ENCODE data around the gene SLC10A7.
"Not testable (repeated sequence)": the region's sequence is repeated elsewhere in the genome, so short reads cannot be mapped to it uniquely, and the experiment has no call there.

Gene SLC10A7

GRCh38 chr4:146436423-146437162 lies 85.1 kb downstream of the SLC10A7 start:
- DNase-seq = no peak

- no peak for DNase-seq
Measured at GRCh38 chr4:146435962-146436361, 85.8 kb downstream of the SLC10A7 start.

- DNase-seq = no peak
Measured at GRCh38 chr4:146432065-146432464, 89.7 kb downstream of the SLC10A7 start.

GRCh38 chr4:146428298-146428697 lies 93.4 kb downstream of the SLC10A7 start:
- DNase-seq = no peak

- DNase-seq = no peak
Measured at GRCh38 chr4:146417822-146418221, 103.9 kb downstream of the SLC10A7 start.

- DNase-seq = no peak
Measured at GRCh38 chr4:146415829-146416228, 105.9 kb downstream of the SLC10A7 start.

GRCh38 chr4:146407669-146408084 lies 114.1 kb downstream of the SLC10A7 start:
- DNase-seq = no peak

GRCh38 chr4:146407257-146407656 lies 114.5 kb downstream of the SLC10A7 start:
- no peak for DNase-seq

- no peak for DNase-seq
Measured at GRCh38 chr4:146401274-146401673, 120.5 kb downstream of the SLC10A7 start.

- no peak for DNase-seq
Measured at GRCh38 chr4:146398896-146399445, 122.8 kb downstream of the SLC10A7 start.

- DNase-seq = no peak
Measured at GRCh38 chr4:146398404-146398803, 123.3 kb downstream of the SLC10A7 start.

GRCh38 chr4:146389561-146389960 lies 132.2 kb downstream of the SLC10A7 start:
- no peak for DNase-seq

- no peak for DNase-seq
Measured at GRCh38 chr4:146382194-146382593, 139.5 kb downstream of the SLC10A7 start.

GRCh38 chr4:146381263-146381872 lies 140.4 kb downstream of the SLC10A7 start:
- no peak for DNase-seq

GRCh38 chr4:146379744-146380143 lies 142.0 kb downstream of the SLC10A7 start:
- no peak for DNase-seq

GRCh38 chr4:146371812-146372211 lies 149.9 kb downstream of the SLC10A7 start:
- no peak for DNase-seq

- no peak for DNase-seq
Measured at GRCh38 chr4:146370841-146371240, 150.9 kb downstream of the SLC10A7 start.

- DNase-seq = no peak
Measured at GRCh38 chr4:146369446-146369845, 152.3 kb downstream of the SLC10A7 start.

- DNase-seq = no peak
Measured at GRCh38 chr4:146368209-146368608, 153.5 kb downstream of the SLC10A7 start.

GRCh38 chr4:146367347-146367746 lies 154.4 kb downstream of the SLC10A7 start:
- no peak for DNase-seq

- DNase-seq = no peak
Measured at GRCh38 chr4:146359771-146360170, 162.0 kb downstream of the SLC10A7 start.

- not testable (repeated sequence) for DNase-seq
Measured at GRCh38 chr4:146350114-146350513, 171.6 kb downstream of the SLC10A7 start.

- DNase-seq = no peak
Measured at GRCh38 chr4:146349306-146349705, 172.4 kb downstream of the SLC10A7 start.

- no peak for DNase-seq
Measured at GRCh38 chr4:146347822-146348221, 173.9 kb downstream of the SLC10A7 start.

Data from stimulated activated CD4-positive, alpha-beta T cell treated with anti-CD3 and anti-CD28 coated beads, Interleukin-4, amount 100 ng/mL, for 24 hours (primary cell).